OCI-LY1 (cell line): ENCODE measurements around the gene FGF7.

ENCODE experiments used
- H2AFZ ChIP-seq: fragments of 200-600 bp; sonication (generic), shearing (Covaris generic); 2 replicates; pipeline ENCODE4 v1.6.0; 2014; ENCODE audit warnings: antibody characterized with exemption, mild to moderate bottlenecking, low read length
- H3F3A ChIP-seq: fragments of 200-600 bp; sonication (generic), shearing (Covaris generic); 2 replicates; pipeline ENCODE4 v1.6.0; 2014; ENCODE audit warnings: mild to moderate bottlenecking, antibody characterized with exemption, low read length, moderate library complexity; ENCODE audit not compliant: insufficient read depth
- H3K27ac ChIP-seq: fragments of 200-600 bp; sonication (generic); 2 replicates; pipeline ENCODE4 v1.5.1; 2014; ENCODE audit warnings: low read length, mixed run types, mild to moderate bottlenecking, low read depth; ENCODE audit not compliant: poor library complexity, severe bottlenecking
- H3K27me3 ChIP-seq: fragments of 200-600 bp; sonication (generic); 2 replicates; pipeline ENCODE4 v1.6.0; 2014; ENCODE audit warnings: antibody characterized with exemption, mild to moderate bottlenecking, low read length, moderate library complexity; ENCODE audit not compliant: insufficient read depth
- H3K36me3 ChIP-seq: fragments of 200-600 bp; sonication (generic); 2 replicates; pipeline ENCODE4 v1.6.1; 2014; ENCODE audit warnings: mild to moderate bottlenecking, antibody characterized with exemption, low read length, moderate library complexity, mixed read lengths; ENCODE audit not compliant: insufficient read depth
- H3K4me1 ChIP-seq: fragments of 200-600 bp; sonication (generic); 2 replicates; pipeline ENCODE4 v1.5.1; 2014; ENCODE audit warnings: mild to moderate bottlenecking, low read length, moderate library complexity; ENCODE audit not compliant: insufficient read depth, severe bottlenecking
- H3K4me2 ChIP-seq: fragments of 200-600 bp; sonication (generic), shearing (Covaris generic); 2 replicates; pipeline ENCODE4 v1.6.1; 2014; ENCODE audit warnings: low read length
- H3K4me3 ChIP-seq: fragments of 200-600 bp; sonication (generic); 2 replicates; pipeline ENCODE4 v1.5.1; 2014; ENCODE audit warnings: low read length, low read depth, mild to moderate bottlenecking, mixed read lengths; ENCODE audit not compliant: poor library complexity, severe bottlenecking
- H3K79me2 ChIP-seq: fragments of 200-600 bp; shearing (Covaris generic); 2 replicates; pipeline ENCODE4 v1.6.1; 2016; ENCODE audit warnings: mixed run types, low read length, mixed read lengths; ENCODE audit not compliant: insufficient read depth
- H3K9ac ChIP-seq: fragments of 200-600 bp; sonication (generic), shearing (Covaris generic); 2 replicates; pipeline ENCODE4 v1.6.1; 2014; ENCODE audit warnings: mild to moderate bottlenecking, low read length, mixed read lengths
- H3K9me2 ChIP-seq: fragments of 200-600 bp; sonication (generic), shearing (Covaris generic); 2 replicates; pipeline ENCODE4 v1.6.1; 2014; ENCODE audit warnings: low read depth, mild to moderate bottlenecking, low read length, mixed read lengths
- H3K9me3 ChIP-seq: fragments of 200-600 bp; shearing (Covaris generic); 2 replicates; pipeline ENCODE4 v1.6.1; 2014; ENCODE audit warnings: low read length, mixed read lengths
- H4K20me1 ChIP-seq: fragments of 200-600 bp; sonication (generic), shearing (Covaris generic); 2 replicates; pipeline ENCODE4 v1.6.0; 2016; ENCODE audit warnings: mild to moderate bottlenecking, low read length; ENCODE audit not compliant: insufficient read depth
- EZH2 ChIP-seq: fragments of 200-600 bp; sonication (generic), shearing (Covaris generic); IDR thresholded peaks from 2 replicates; pipeline ENCODE4 v1.8.0; 2017; ENCODE audit warnings: borderline replicate concordance, mixed run types, mild to moderate bottlenecking, antibody characterized with exemption, low read length, moderate library complexity, mixed read lengths
- TF ChIP-seq, protein P1 (sequence below): fragments of 200-600 bp; sonication (generic), shearing (Covaris generic); IDR thresholded peaks from 2 replicates; pipeline ENCODE4 v1.5.1; 2017; ENCODE audit warnings: mild to moderate bottlenecking, antibody characterized with exemption, low read length, moderate library complexity, mixed read lengths

FGF7 gene

DNA sequence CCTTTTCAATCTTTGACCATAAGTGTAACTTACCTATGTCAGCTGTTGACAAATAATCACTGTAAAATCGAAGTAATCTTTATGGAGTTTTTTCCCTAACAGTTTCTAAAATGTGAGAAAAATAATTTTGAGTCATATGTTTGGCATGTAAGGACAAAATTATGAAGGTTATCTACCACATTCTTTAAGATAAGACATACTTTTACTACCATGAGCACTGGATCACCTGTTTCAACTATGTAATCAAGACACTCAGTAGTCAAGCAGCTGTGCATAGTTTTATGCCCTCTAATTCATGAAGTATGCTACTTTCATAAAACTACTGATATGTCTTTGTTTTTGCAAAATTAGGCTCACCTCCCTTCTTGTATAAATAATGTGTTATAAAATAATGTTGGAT lies 12.1 kb downstream of the FGF7 start:
- no peak overlapping the region for H2AFZ ChIP-seq
- no peaks in the 10 kb centered on the region for H3F3A ChIP-seq
- H3K79me2 ChIP-seq, result no peaks in the 10 kb centered on the region
- H3K4me3 ChIP-seq, result no peak overlapping the region
- H3K4me1 ChIP-seq, result peaks cover 21% of the 10 kb centered on the region
- no peak overlapping the region for H3K27ac ChIP-seq
- H3K9me2 ChIP-seq, result no peaks in the 10 kb centered on the region
- H3K4me2 ChIP-seq, result no peak overlapping the region
- no peaks in the 10 kb centered on the region for H3K36me3 ChIP-seq
- no peaks in the 10 kb centered on the region for H3K27me3 ChIP-seq
- TF ChIP-seq, protein P1, sequence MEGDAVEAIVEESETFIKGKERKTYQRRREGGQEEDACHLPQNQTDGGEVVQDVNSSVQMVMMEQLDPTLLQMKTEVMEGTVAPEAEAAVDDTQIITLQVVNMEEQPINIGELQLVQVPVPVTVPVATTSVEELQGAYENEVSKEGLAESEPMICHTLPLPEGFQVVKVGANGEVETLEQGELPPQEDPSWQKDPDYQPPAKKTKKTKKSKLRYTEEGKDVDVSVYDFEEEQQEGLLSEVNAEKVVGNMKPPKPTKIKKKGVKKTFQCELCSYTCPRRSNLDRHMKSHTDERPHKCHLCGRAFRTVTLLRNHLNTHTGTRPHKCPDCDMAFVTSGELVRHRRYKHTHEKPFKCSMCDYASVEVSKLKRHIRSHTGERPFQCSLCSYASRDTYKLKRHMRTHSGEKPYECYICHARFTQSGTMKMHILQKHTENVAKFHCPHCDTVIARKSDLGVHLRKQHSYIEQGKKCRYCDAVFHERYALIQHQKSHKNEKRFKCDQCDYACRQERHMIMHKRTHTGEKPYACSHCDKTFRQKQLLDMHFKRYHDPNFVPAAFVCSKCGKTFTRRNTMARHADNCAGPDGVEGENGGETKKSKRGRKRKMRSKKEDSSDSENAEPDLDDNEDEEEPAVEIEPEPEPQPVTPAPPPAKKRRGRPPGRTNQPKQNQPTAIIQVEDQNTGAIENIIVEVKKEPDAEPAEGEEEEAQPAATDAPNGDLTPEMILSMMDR, result no peak
- TF ChIP-seq EZH2, result no peak
- H3K9ac ChIP-seq, result no peak overlapping the region
- H4K20me1 ChIP-seq, result no peaks in the 10 kb centered on the region
- H3K9me3 ChIP-seq, result no peaks in the 10 kb centered on the region

DNA sequence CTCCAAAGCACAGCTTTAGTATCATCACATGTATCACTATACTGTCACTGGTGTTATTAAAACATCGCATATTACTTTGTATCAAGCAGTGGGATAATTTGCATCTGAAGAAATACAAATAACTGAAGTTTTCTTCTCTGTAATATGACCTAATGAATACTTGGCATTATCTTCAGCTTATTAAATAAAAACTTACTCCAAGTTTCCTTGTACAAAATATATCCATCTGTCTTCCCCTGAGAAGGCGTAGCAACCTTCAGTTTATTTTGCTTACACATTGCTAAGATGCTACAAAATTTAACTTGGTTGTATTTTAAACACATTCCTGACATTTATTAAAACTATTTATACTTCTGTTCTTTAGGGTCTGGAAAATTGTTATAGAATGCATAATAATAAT lies 13.7 kb downstream of the FGF7 start:
- Histone ChIP-seq H3K9ac (no peak overlapping the region), H3K9me3 (no peaks in the 10 kb centered on the region), H3K79me2 (no peaks in the 10 kb centered on the region), H2AFZ (no peak overlapping the region), H3K9me2 (no peaks in the 10 kb centered on the region), H3K4me3 (no peak overlapping the region), H3K27me3 (no peaks in the 10 kb centered on the region), H4K20me1 (no peaks in the 10 kb centered on the region), H3K4me1 (peaks cover 21% of the 10 kb centered on the region), H3F3A (no peaks in the 10 kb centered on the region), H3K4me2 (no peak overlapping the region), H3K36me3 (no peaks in the 10 kb centered on the region), H3K27ac (no peak overlapping the region)
- TF ChIP-seq EZH2, result no peak
- TF ChIP-seq, protein P1, result no peak

- H3K4me3 ChIP-seq, result no peak overlapping the region
- TF ChIP-seq EZH2, result no peak
- H3K36me3 ChIP-seq, result no peaks in the 10 kb centered on the region
- H3K4me1 ChIP-seq, result peaks cover 21% of the 10 kb centered on the region
- H3K9me2 ChIP-seq, result no peaks in the 10 kb centered on the region
- no peaks in the 10 kb centered on the region for H3K79me2 ChIP-seq
- peak overlapping the region; percentile 73 for H2AFZ ChIP-seq
- H4K20me1 ChIP-seq, result no peaks in the 10 kb centered on the region
- no peaks in the 10 kb centered on the region for H3K9me3 ChIP-seq
- H3K4me2 ChIP-seq, result peak overlapping the region; percentile 45; the same call in 1 of the 2 replicates
- H3K27me3 ChIP-seq, result no peaks in the 10 kb centered on the region
- no peak overlapping the region for H3K9ac ChIP-seq
- peak overlapping the region; percentile 35 for H3K27ac ChIP-seq
- H3F3A ChIP-seq, result no peaks in the 10 kb centered on the region
Observed at GRCh38 chr15:49438962-49439631, 16.1 kb downstream of the FGF7 start.
